RWPE2 (cell line): ENCODE data around the gene GPRC5A.

Experiments used
- ATAC-seq: fragments of 200-7000 bp; cut with Tn5 transposase; 3 replicates; pipeline ENCODE4 v1.9.1; 2021; ENCODE audit warnings: low read depth
- DNase-seq: peaks from one replicate; pipeline ENCODE4 v3.0.0-alpha.2; 2020; ENCODE audit warnings: low spot score
- H3K27ac ChIP-seq: fragments of 450-650 bp; 2 replicates; pipeline ENCODE4 v1.5.1; 2017; ENCODE audit warnings: mild to moderate bottlenecking; ENCODE audit not compliant: poor library complexity, severe bottlenecking
- H3K27me3 ChIP-seq: fragments of 250-450 bp; sonication (Bioruptor Pico); 2 replicates; pipeline ENCODE4 v1.5.1; 2021; ENCODE audit warnings: mild to moderate bottlenecking, moderate library complexity; ENCODE audit not compliant: insufficient read depth, poor library complexity, severe bottlenecking
- H3K36me3 ChIP-seq: fragments of 250-450 bp; sonication (Bioruptor Pico); 2 replicates; pipeline ENCODE4 v1.5.1; 2020; ENCODE audit warnings: low read depth, mild to moderate bottlenecking, moderate library complexity
- H3K4me1 ChIP-seq: fragments of 250-450 bp; sonication (Bioruptor Pico); 2 replicates; pipeline ENCODE4 v1.5.1; 2021; ENCODE audit warnings: mild to moderate bottlenecking, moderate library complexity; ENCODE audit not compliant: insufficient read depth, poor library complexity, severe bottlenecking
- H3K4me3 ChIP-seq: fragments of 250-450 bp; sonication (Bioruptor Pico); 2 replicates; pipeline ENCODE4 v1.5.1; 2021; ENCODE audit warnings: mild to moderate bottlenecking, moderate library complexity; ENCODE audit not compliant: severe bottlenecking
- H3K9me3 ChIP-seq: fragments of 250-450 bp; sonication (Bioruptor Pico); 2 replicates; pipeline ENCODE4 v1.5.1; 2021; ENCODE audit warnings: mild to moderate bottlenecking, moderate library complexity; ENCODE audit not compliant: severe bottlenecking
- CTCF ChIP-seq: fragments of 450-650 bp; IDR thresholded peaks from one replicate; pipeline ENCODE4 v1.5.1; 2017; ENCODE audit warnings: mild to moderate bottlenecking, moderate library complexity; ENCODE audit not compliant: poor library complexity, severe bottlenecking

GPRC5A gene

GRCh38 chr12:12941450-12942350 lies 50.3 kb downstream of the GPRC5A start:
- no peak for TF ChIP-seq CTCF
- ATAC-seq: no peak
- Histone ChIP-seq H3K9me3 (no peaks in the 10 kb centered on the region), H3K4me1 (no peaks in the 10 kb centered on the region), H3K36me3 (no peaks in the 10 kb centered on the region), H3K4me3 (no peak overlapping the region), H3K27me3 (no peaks in the 10 kb centered on the region), H3K27ac (no peak overlapping the region)
- DNase-seq: no peak

GRCh38 chr12:12943586-12944260 lies 52.4 kb downstream of the GPRC5A start:
- H3K4me1 ChIP-seq: no peaks in the 10 kb centered on the region
- ATAC-seq (no peak), DNase-seq (no peak)
- H3K9me3 ChIP-seq: no peaks in the 10 kb centered on the region
- no peaks in the 10 kb centered on the region for H3K36me3 ChIP-seq
- no peaks in the 10 kb centered on the region for H3K27me3 ChIP-seq
- H3K4me3 ChIP-seq: no peak overlapping the region
- H3K27ac ChIP-seq: no peak overlapping the region
- no peak for TF ChIP-seq CTCF

GRCh38 chr12:12945591-12945990 lies 54.2 kb downstream of the GPRC5A start:
- ATAC-seq (no peak), DNase-seq (no peak)
- no peaks in the 10 kb centered on the region for H3K4me1 ChIP-seq
- no peak overlapping the region for H3K27ac ChIP-seq
- H3K9me3 ChIP-seq: no peaks in the 10 kb centered on the region
- H3K4me3 ChIP-seq: no peak overlapping the region
- H3K36me3 ChIP-seq: no peaks in the 10 kb centered on the region
- no peak for TF ChIP-seq CTCF
- H3K27me3 ChIP-seq: no peaks in the 10 kb centered on the region

GRCh38 chr12:12946686-12947355 lies 55.5 kb downstream of the GPRC5A start:
- no peak overlapping the region for H3K27ac ChIP-seq
- no peaks in the 10 kb centered on the region for H3K27me3 ChIP-seq
- no peaks in the 10 kb centered on the region for H3K36me3 ChIP-seq
- ATAC-seq (no peak), DNase-seq (no peak)
- TF ChIP-seq CTCF: no peak
- H3K4me3 ChIP-seq: no peak overlapping the region
- no peaks in the 10 kb centered on the region for H3K4me1 ChIP-seq
- H3K9me3 ChIP-seq: no peaks in the 10 kb centered on the region
